Midbrain (tissue), 1 donor: ENCODE results near the gene PDK2.

Experiments used
- DNase-seq: peaks from one replicate; lab custom pipeline; 2025; lab: John Stamatoyannopoulos, UW

Gene PDK2

GRCh38 chr17:50094753-50095619, at the start of gene PDK2:
TSS of gene PDK2 (plus strand) at chr17:50095351. CDS start at chr17:50095436, 85 bp downstream.
- DNase-seq = peak; percentile 97

- no peak for DNase-seq
These were observed 49.0 kb upstream of the PDK2 start for GRCh38 chr17:50046179-50046578.

GRCh38 chr17:50046667-50047066, 48.5 kb upstream of the PDK2 start:
- no peak for DNase-seq

GRCh38 chr17:50047083-50047482, 48.1 kb upstream of the PDK2 start:
- no peak for DNase-seq

- no peak for DNase-seq
These were observed 47.5 kb upstream of the PDK2 start for GRCh38 chr17:50047488-50048126.

- no peak for DNase-seq
These were observed 46.9 kb upstream of the PDK2 start for GRCh38 chr17:50048146-50048720.

GRCh38 chr17:50048988-50049387, 46.2 kb upstream of the PDK2 start:
- DNase-seq = no peak

GRCh38 chr17:50049636-50050035, 45.5 kb upstream of the PDK2 start:
- DNase-seq = no peak

- DNase-seq = no peak
These were observed 44.6 kb upstream of the PDK2 start for GRCh38 chr17:50050431-50051032.

- DNase-seq = no peak
These were observed 44.0 kb upstream of the PDK2 start for GRCh38 chr17:50051082-50051576.

GRCh38 chr17:50051606-50052005, 43.5 kb upstream of the PDK2 start:
- no peak for DNase-seq

- DNase-seq = no peak
These were observed 42.8 kb upstream of the PDK2 start for GRCh38 chr17:50052241-50052796.

- no peak for DNase-seq
These were observed 42.1 kb upstream of the PDK2 start for GRCh38 chr17:50052822-50053653.

- no peak for DNase-seq
These were observed 41.5 kb upstream of the PDK2 start for GRCh38 chr17:50053654-50053960.

GRCh38 chr17:50055055-50055425, 40.1 kb upstream of the PDK2 start:
- DNase-seq = no peak

GRCh38 chr17:50055426-50056216, 39.5 kb upstream of the PDK2 start, which contains the start of gene ITGA3:
TSS of gene ITGA3 (plus strand) at chr17:50056110. CDS start at chr17:50056440, 330 bp downstream.
- DNase-seq = peak; percentile 59

- no peak for DNase-seq
These were observed 38.8 kb upstream of the PDK2 start for GRCh38 chr17:50056217-50056960.

GRCh38 chr17:50056961-50057330, 38.2 kb upstream of the PDK2 start:
- no peak for DNase-seq

GRCh38 chr17:50057521-50057991, 37.6 kb upstream of the PDK2 start:
- DNase-seq = no peak
